GM23248 (cell line): Measurements from ENCODE around the gene SNRPD1. TPM values are rescaled to one million over a fixed set of nuclear protein-coding genes. Genes with fewer than 3 reads are reported as not detected.
"Not testable (repeated sequence)": the region's sequence is repeated elsewhere in the genome, so short reads cannot be mapped to it uniquely, and the experiment has no call there.

ENCODE experiments used
- DNase-seq: peaks from one replicate; pipeline ENCODE4 v3.0.0-alpha.2; 2015
- H2AFZ ChIP-seq: fragments of 200-600 bp; sonication (generic); 2 replicates; pipeline ENCODE4 v1.6.1; 2016; ENCODE audit warnings: antibody characterized with exemption
- H3F3A ChIP-seq: fragments of 200-600 bp; sonication (generic); 2 replicates; pipeline ENCODE4 v1.6.1; 2016; ENCODE audit warnings: mild to moderate bottlenecking, antibody characterized with exemption, mixed run types; ENCODE audit not compliant: insufficient read depth
- H3K27ac ChIP-seq: fragments of 200-600 bp; sonication (generic); 2 replicates; pipeline ENCODE4 v1.5.1; 2016; ENCODE audit warnings: mild to moderate bottlenecking
- H3K27me3 ChIP-seq: fragments of 200-600 bp; sonication (generic); replicated peaks from 2 replicates; pipeline ENCODE4 v1.6.1; 2016; ENCODE audit warnings: mild to moderate bottlenecking; ENCODE audit not compliant: insufficient read depth
- H3K36me3 ChIP-seq: fragments of 200-600 bp; sonication (generic); 2 replicates; pipeline ENCODE4 v1.6.1; 2016; ENCODE audit warnings: low read depth, mild to moderate bottlenecking
- H3K4me1 ChIP-seq: fragments of 200-600 bp; sonication (generic); 2 replicates; pipeline ENCODE4 v1.6.1; 2016; ENCODE audit warnings: mild to moderate bottlenecking; ENCODE audit not compliant: insufficient read depth
- H3K4me2 ChIP-seq: fragments of 200-600 bp; sonication (generic); one replicate; pipeline ENCODE4 v1.6.1; 2016; ENCODE audit warnings: mild to moderate bottlenecking; ENCODE audit not compliant: unreplicated experiment
- H3K4me3 ChIP-seq: fragments of 200-600 bp; sonication (generic); 2 replicates; pipeline ENCODE4 v1.5.1; 2016; ENCODE audit warnings: mild to moderate bottlenecking
- H3K79me2 ChIP-seq: fragments of 200-600 bp; sonication (generic); 2 replicates; pipeline ENCODE4 v1.6.1; 2016; ENCODE audit warnings: mild to moderate bottlenecking; ENCODE audit not compliant: insufficient read depth
- H3K9ac ChIP-seq: fragments of 200-600 bp; sonication (generic); 2 replicates; pipeline ENCODE4 v1.6.1; 2016; ENCODE audit warnings: mild to moderate bottlenecking
- H3K9me2 ChIP-seq: fragments of 200-600 bp; sonication (generic); 2 replicates; pipeline ENCODE4 v1.6.1; 2016; ENCODE audit warnings: mixed run types, mild to moderate bottlenecking, moderate library complexity; ENCODE audit not compliant: insufficient read depth
- H3K9me3 ChIP-seq: fragments of 200-600 bp; sonication (generic); one replicate; pipeline ENCODE4 v1.6.1; 2017; ENCODE audit warnings: low read depth
- H4K20me1 ChIP-seq: fragments of 200-600 bp; sonication (generic); 2 replicates; pipeline ENCODE4 v1.6.0; 2016; ENCODE audit not compliant: insufficient read depth
- EZH2 ChIP-seq: fragments of 200-600 bp; sonication (generic); IDR thresholded peaks from 2 replicates; pipeline ENCODE4 v1.6.1; 2018; ENCODE audit warnings: antibody characterized with exemption, mild to moderate bottlenecking; ENCODE audit not compliant: insufficient read depth, poor library complexity, severe bottlenecking
- EZH2phosphoT487 ChIP-seq: fragments of 200-600 bp; sonication (generic); IDR thresholded peaks from 2 replicates; pipeline ENCODE4 v1.6.1; 2018; ENCODE audit warnings: antibody characterized with exemption, moderate library complexity, mild to moderate bottlenecking, low read depth; ENCODE audit not compliant: insufficient read depth
- WGBS, 2 experiments: methylation state at CpG; one replicate each; pipeline ENCODE4 v1.1.6; 2015 to 2017; ENCODE audit warnings: low lambda C conversion rate in 2 of 2, low coverage in 1 of 2; ENCODE audit errors: missing lambda C conversion rate in 2 of 2; 5-methylcytosine and 5-hydroxymethylcytosine counted together
- in situ Hi-C: fragments of 300-500 bp; cut with MboI; formaldehyde crosslinking; loops from 2 replicates; pipeline ENCODE4 v1.15.0; 2020
- polyA plus RNA-seq: library from polyadenylated mRNA; unstranded; fragments of >200 nt; fragmentation: Nextera tagmentation; extraction: Ambion mirVana; gene quantifications from 2 replicates; pipeline ENCODE4 v1.2.1, GENCODE V29; 2016
- total RNA-seq: library from RNA; depleted of rRNA; stranded (reverse); fragments of >200 nt; shearing (Covaris generic); gene quantifications from 2 replicates; pipeline ENCODE4 v1.2.3, GENCODE V29; 2014

The SNRPD1 gene
- total and polyA plus RNA-seq, 2 experiments from 2014 or later, result 16.2 to 159 TPM

- Histone ChIP-seq H3K36me3 (no peaks in the 10 kb centered on the region), H3K9me2 (no peaks in the 10 kb centered on the region), H3F3A (no peaks in the 10 kb centered on the region), H4K20me1 (no peaks in the 10 kb centered on the region), H3K27me3 (no peaks in the 10 kb centered on the region), H3K4me3 (peak within 1 kb of the TSS; percentile 89), H3K79me2 (peaks cover 46% of the 10 kb centered on the region), H3K9ac (peak within 1 kb of the TSS; percentile 96), H3K9me3 (no peaks in the 10 kb centered on the region), H3K4me1 (0 out of 2 replicates have a peak, but pooled peaks cover 6% of the 10 kb centered on the region), H2AFZ (peak within 1 kb of the TSS; percentile 95), H3K4me2 (peak within 1 kb of the TSS; percentile 79), H3K27ac (peak within 1 kb of the TSS; percentile 92)
- 9 to 13% methylated on average over 54 to 68 of the region's 74 CpGs for WGBS, 2 experiments
- in situ Hi-C loops, result no loop called here
- no peak for TF ChIP-seq EZH2
- TF ChIP-seq EZH2phosphoT487, result no peak
- DNase-seq, result peak; percentile 99
Measured at GRCh38 chr18:21600526-21601410, 11.3 kb upstream of the SNRPD1 start, which contains the start of gene ESCO1. Gene ESCO1, minus strand, starts transcription at chr18:21600704. Its CDS starts 25,861 bp downstream, at chr18:21574843.

- H3F3A ChIP-seq, result no peaks in the 10 kb centered on the region
- H3K9ac ChIP-seq, result no peak overlapping the region
- H3K4me1 ChIP-seq, result 0 out of 2 replicates have a peak, but pooled peaks cover 6% of the 10 kb centered on the region
- no peaks in the 10 kb centered on the region for H4K20me1 ChIP-seq
- no peaks in the 10 kb centered on the region for H3K36me3 ChIP-seq
- no peaks in the 10 kb centered on the region for H3K9me3 ChIP-seq
- peaks cover 31% of the 10 kb centered on the region for H3K79me2 ChIP-seq
- DNase-seq, result no peak
- H2AFZ ChIP-seq, result no peak overlapping the region
- no peak for TF ChIP-seq EZH2phosphoT487
- TF ChIP-seq EZH2, result no peak
- H3K9me2 ChIP-seq, result no peaks in the 10 kb centered on the region
- no peak overlapping the region for H3K27ac ChIP-seq
- H3K4me2 ChIP-seq, result no peak overlapping the region
- in situ Hi-C loops, result no loop called here
- WGBS, 2 experiments, result 96 to 97% methylated on average over 5 of the region's 5 CpGs
- no peak overlapping the region for H3K4me3 ChIP-seq
- H3K27me3 ChIP-seq, result no peaks in the 10 kb centered on the region
Measured at GRCh38 chr18:21602299-21602587, 9.9 kb upstream of the SNRPD1 start.

DNA sequence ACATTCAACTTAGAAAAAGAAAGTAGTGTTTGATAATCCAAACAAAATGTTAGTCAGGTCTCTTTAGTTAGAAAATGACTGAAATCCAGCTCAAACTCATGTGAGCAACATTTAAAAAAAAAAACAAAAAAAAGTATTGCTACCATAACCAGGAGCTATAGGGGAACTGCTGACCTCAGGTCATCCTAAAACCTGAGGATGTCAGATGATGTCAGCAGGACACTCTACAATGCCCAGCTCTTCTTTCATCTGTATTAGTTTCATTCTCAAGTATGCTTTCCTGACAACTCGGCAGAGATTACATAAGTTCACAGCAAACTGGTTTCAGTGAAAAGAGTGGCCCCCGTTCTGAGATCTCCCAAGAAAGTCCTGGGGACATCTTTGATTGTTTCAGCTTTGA, 7.4 kb upstream of the SNRPD1 start:
- no peak overlapping the region for H3K9ac ChIP-seq
- H3K4me1 ChIP-seq, result no peaks in the 10 kb centered on the region
- H3K9me2 ChIP-seq, result no peaks in the 10 kb centered on the region
- H3K9me3 ChIP-seq, result no peaks in the 10 kb centered on the region
- no peak overlapping the region for H3K27ac ChIP-seq
- peak; percentile 3 for DNase-seq
- H2AFZ ChIP-seq, result peak overlapping the region; percentile 73
- H3K27me3 ChIP-seq, result no peaks in the 10 kb centered on the region
- H3K4me3 ChIP-seq, result no peak overlapping the region
- no peaks in the 10 kb centered on the region for H3K36me3 ChIP-seq
- H3K79me2 ChIP-seq, result peaks cover 7% of the 10 kb centered on the region
- H3F3A ChIP-seq, result no peaks in the 10 kb centered on the region
- in situ Hi-C loops, result no loop called here
- no peak overlapping the region for H3K4me2 ChIP-seq
- TF ChIP-seq EZH2, result no peak
- TF ChIP-seq EZH2phosphoT487, result no peak
- WGBS, 2 experiments, result 28 to 42% methylated on average over 2 of the region's 2 CpGs
- no peaks in the 10 kb centered on the region for H4K20me1 ChIP-seq

DNA sequence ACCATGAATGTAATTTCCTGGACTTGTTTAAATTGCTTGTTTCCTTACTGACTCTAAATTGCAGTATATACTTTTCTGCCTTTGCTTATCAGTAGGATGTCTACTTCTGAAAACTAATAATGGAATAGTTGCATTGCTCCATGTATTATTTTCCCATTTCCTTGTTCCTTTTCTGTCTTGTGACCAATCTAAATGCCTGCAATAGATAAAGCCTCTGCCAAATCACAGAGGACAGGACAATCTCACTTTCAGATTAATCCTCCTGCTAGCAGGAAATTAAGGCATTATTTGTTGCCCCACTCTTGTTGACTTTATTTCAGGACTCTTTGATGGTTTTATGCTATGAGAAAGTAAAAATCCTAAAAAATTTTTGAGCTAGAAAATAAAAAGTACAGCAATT, 6.9 kb upstream of the SNRPD1 start:
- no peaks in the 10 kb centered on the region for H3K9me3 ChIP-seq
- in situ Hi-C loops, result no loop called here
- H3K36me3 ChIP-seq, result no peaks in the 10 kb centered on the region
- no peaks in the 10 kb centered on the region for H3F3A ChIP-seq
- H2AFZ ChIP-seq, result peak overlapping the region; percentile 73
- H3K79me2 ChIP-seq, result 0 out of 2 replicates have a peak, but pooled peaks cover 1% of the 10 kb centered on the region
- H3K27me3 ChIP-seq, result no peaks in the 10 kb centered on the region
- H3K4me2 ChIP-seq, result no peak overlapping the region
- no peak for DNase-seq
- no peak overlapping the region for H3K4me3 ChIP-seq
- no peak overlapping the region for H3K9ac ChIP-seq
- H3K9me2 ChIP-seq, result no peaks in the 10 kb centered on the region
- no peaks in the 10 kb centered on the region for H4K20me1 ChIP-seq
- H3K27ac ChIP-seq, result no peak overlapping the region
- H3K4me1 ChIP-seq, result no peaks in the 10 kb centered on the region
- TF ChIP-seq EZH2 (no peak), EZH2phosphoT487 (no peak)

- peak; percentile 26 for DNase-seq
- in situ Hi-C loops, H3K4me1 ChIP-seq, H3K27me3 ChIP-seq, H4K20me1 ChIP-seq, H3F3A ChIP-seq, H3K9me2 ChIP-seq, H3K36me3 ChIP-seq, H3K9me3 ChIP-seq: not testable (repeated sequence)
- Histone ChIP-seq H3K27ac (peak overlapping the region; percentile 79), H2AFZ (peak overlapping the region; percentile 96), H3K4me2 (peak overlapping the region; percentile 95), H3K9ac (peak overlapping the region; percentile 94), H3K79me2 (peaks cover 43% of the 10 kb centered on the region), H3K4me3 (peak overlapping the region; percentile 91)
- WGBS, 2 experiments, result 56 to 64% methylated on average over 21 to 30 of the region's 30 CpGs
Measured at GRCh38 chr18:21611401-21612124, 551 bp upstream of the SNRPD1 start.

GRCh38 chr18:21621640-21622039, 9.5 kb downstream of the SNRPD1 start:
- WGBS, 2 experiments, result 96 to 98% methylated on average over 9 of the region's 9 CpGs
- DNase-seq, H2AFZ ChIP-seq: not testable (repeated sequence)

More at GRCh38 chr18:21621640-21622039, 9.5 kb downstream of the SNRPD1 start:
- H3K9me2 ChIP-seq, H3F3A ChIP-seq, H3K9me3 ChIP-seq, H3K4me3 ChIP-seq, H4K20me1 ChIP-seq, H3K27ac ChIP-seq, H3K4me1 ChIP-seq, H3K27me3 ChIP-seq, in situ Hi-C loops, H3K9ac ChIP-seq, H3K4me2 ChIP-seq: not testable (repeated sequence)
- H3K79me2 ChIP-seq, result peaks cover 100% of the 10 kb centered on the region
- H3K36me3 ChIP-seq, result peaks cover 21% of the 10 kb centered on the region; the same call in 1 of the 2 replicates
